Measurements from ENCODE around the gene MCCD1.

DNA sequence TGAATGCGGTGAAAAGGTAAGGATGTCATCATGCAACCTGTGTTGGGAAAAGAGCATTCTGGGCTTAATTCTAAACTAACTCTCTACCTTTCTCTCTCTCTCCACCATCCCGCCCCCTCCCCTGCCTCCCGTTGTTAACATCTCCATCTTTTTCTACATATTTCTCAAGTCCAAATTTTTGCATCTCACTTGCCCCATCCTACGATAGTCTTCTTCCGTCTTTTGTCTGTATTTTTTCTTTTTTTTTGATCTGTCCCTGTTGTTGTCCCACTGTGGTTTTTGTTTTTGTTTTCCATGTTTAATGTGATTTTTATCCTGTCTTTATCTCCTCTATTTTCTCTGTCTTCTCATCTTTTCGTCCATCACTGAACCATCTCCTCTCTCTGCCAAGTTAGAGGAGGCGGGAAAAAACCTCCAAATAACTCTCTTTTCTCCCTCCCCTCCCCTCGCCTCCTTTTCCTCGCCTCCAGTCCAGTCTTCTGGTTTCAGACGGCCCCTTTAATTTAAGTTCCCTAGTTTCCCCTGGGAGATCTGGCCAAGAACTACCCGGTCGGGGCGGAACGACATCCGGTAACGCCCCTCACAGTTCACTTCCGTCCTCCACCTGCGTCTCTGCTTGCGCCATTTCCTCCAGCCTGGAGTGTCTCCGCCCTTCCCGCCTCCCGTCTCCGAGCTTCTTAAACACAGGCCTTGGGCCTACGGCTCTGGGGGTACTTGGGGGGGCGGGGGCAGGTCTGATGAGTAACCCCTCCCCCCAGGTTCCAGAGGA lies 18.4 kb downstream of the MCCD1 start, which contains the start of gene NFKBIL1:
- TF ChIP-seq, protein P1, sequence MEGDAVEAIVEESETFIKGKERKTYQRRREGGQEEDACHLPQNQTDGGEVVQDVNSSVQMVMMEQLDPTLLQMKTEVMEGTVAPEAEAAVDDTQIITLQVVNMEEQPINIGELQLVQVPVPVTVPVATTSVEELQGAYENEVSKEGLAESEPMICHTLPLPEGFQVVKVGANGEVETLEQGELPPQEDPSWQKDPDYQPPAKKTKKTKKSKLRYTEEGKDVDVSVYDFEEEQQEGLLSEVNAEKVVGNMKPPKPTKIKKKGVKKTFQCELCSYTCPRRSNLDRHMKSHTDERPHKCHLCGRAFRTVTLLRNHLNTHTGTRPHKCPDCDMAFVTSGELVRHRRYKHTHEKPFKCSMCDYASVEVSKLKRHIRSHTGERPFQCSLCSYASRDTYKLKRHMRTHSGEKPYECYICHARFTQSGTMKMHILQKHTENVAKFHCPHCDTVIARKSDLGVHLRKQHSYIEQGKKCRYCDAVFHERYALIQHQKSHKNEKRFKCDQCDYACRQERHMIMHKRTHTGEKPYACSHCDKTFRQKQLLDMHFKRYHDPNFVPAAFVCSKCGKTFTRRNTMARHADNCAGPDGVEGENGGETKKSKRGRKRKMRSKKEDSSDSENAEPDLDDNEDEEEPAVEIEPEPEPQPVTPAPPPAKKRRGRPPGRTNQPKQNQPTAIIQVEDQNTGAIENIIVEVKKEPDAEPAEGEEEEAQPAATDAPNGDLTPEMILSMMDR (IDR thresholded peaks at IDR 0.05) = peak in 1 of 3 donors; percentile 9
- TF ChIP-seq POLR2AphosphoS5 (IDR thresholded peaks at IDR 0.05) (peak; percentile 55 to 91 (median 87)), POLR2A (IDR thresholded peaks at IDR 0.05) (peak; percentile 31)
